ENCODE data around the gene PARD3.

DNA sequence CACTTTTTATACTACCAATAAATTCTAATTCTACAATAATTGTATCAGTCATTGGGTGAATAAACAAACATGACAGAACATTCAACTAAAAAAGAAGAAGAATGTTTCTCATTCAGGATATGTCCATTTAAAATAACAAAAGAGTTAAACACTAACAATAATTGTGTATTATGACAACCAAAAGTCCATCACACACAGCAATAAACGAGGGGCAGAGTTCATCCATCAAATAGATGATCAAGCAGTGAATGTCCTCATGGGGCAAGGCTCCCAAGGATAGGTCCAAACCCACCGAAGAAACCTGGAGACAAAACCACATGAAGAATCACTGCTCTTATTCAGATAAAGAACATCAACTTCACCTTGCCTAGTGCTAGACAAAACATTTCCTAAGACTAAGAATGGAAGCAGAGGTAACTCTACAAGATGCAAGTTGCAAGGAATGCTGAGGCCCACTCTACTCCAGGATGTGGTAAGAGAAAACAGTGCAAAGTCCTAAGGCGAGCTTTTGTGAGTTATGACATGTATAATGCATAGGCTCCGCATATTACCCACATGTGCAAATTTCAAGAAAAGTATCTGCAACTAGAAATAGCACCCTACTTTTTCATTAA lies 115.1 kb downstream of the PARD3 start:
- TF ChIP-seq EZH2 (IDR thresholded peaks at IDR 0.05; ENCODE audit: insufficient read depth, poor library complexity, severe bottlenecking) (no peak), EZH2phosphoT487 (IDR thresholded peaks at IDR 0.05; ENCODE audit: insufficient read depth, low read depth) (no peak)
